ENCODE measurements around the gene UNKL.

Gene UNKL

DNA sequence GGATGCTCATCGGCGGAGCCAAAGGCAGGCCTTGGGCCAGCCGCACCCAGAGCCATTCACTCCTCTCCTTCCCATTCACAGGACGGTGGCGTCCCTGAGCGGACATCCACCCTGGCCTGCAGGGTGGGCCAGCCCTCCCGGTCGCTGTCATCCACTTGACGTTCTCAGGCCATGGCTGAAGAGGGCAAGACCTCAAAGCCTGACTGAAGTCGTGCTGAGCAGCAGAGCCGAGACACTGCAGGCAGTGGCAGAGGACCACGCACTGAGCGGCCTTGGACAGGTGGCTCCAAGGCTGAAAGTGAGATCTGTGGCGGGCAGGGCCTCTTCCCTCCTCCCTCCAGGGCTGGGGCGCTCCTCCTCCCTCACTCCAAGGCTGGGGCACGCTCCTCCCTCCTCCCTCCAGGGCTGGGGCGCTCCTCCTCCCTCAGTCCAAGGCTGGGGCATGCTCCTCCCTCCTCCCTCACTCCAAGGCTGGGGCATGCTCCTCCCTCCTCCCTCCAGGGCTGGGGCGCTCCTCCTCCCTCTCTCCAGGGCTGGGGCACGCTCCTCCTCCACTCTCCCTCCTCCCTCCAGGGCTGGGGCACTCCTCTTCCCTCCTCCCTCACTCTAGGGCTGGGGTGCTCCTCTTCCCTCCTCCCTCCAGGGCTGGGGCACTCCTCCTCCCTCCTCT, 38.6 kb downstream of the UNKL start:
- DNase-seq (no peak), ATAC-seq (no peak)

- DNase-seq, result no peak
- no peak for ATAC-seq
These were observed 39.2 kb downstream of the UNKL start for GRCh38 chr16:1375298-1375640.

GRCh38 chr16:1374418-1375297, 39.8 kb downstream of the UNKL start:
- ATAC-seq, result no peak

GRCh38 chr16:1372292-1372950, 42.1 kb downstream of the UNKL start:
- ATAC-seq (no peak), DNase-seq (no peak)

More at GRCh38 chr16:1374418-1375297, 39.8 kb downstream of the UNKL start:
- DNase-seq, result no peak

GRCh38 chr16:1371054-1371978, 43.2 kb downstream of the UNKL start:
- DNase-seq (no peak), ATAC-seq (no peak)

DNA sequence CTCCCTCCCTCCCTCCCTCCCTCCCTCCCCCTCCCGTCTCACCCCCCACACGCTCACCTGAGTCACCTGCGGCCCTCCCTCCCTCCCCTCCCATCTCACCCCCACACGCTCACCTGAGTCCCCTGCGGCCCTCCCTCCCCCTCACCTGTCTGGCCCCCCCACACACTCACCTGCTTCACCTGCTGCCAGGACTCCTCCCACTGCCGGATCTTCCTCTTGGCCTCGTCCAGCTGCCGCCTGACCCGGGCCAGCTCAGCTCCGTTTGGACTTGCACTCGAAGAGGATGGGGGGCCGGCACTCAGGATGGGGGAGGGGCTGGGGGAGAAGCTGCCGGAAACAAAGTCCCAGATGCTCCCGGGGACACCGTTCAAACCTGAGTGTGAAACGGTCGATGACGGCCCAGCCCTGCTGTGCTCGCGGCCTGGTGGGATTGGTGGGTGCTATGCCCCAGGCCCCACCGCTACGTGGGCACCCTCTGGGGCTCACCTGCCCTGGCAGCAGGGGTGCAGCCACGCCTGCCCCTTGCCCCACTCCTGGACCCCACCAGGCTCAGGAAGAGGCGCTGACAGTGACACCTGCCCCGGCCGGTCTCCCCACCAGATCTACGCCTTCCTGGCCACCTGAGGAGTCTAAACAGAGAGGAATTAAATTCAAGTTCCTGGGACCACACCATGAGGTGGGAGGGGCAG, 46.9 kb downstream of the UNKL start:
- DNase-seq, result no peak
- ATAC-seq, result no peak

DNA sequence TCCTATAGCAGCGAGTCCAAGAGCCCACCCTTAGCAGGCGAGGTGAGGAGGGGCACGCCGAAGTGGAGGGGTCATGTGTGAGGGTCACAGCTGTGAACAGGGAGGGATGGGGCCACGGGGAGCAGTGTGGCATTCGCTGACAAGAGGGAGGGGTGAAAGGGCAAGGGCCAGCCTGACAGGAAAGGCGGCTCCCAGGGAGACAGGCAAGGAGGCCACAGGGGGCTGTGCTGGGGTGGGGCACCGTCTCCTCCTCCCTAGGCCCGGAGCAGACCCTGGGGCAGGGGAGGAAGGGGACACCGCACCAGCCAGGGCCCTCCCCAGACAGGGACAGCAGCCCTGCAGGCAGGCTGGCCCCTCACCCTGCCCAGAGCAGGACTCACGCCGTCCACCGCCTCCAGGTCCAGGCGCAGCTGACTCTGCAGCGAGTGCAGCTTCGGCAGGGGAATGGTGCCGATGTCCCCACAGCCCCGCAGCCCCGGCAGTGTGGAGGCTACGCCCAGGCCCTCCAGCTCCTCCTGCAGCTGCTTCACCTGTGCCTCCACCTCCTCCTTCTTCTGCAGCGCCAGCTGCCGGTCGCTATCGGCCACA, 47.7 kb downstream of the UNKL start:
- no peak for DNase-seq
- no peak for ATAC-seq

- DNase-seq, result no peak
- ATAC-seq, result no peak
These were observed 48.3 kb downstream of the UNKL start for GRCh38 chr16:1366060-1366711.

DNA sequence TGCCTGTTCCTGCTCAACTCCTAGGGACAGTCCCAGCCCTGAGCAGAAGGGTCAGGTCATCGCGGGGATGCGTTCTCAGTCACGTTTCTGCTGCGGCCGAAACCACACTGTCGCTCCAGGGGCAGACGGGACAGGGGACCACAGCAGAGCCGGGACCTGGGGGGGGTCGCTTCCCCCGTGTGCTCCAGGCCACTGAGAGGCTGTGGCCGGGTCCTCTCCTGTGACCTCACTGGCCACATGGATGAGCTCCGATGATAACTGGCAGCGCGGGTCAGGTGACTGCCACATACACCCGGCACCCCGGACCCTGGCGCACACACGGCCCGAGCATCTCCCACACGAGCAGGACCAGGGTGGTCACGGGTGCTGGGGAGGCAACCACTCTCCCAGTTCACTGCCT, 50.0 kb downstream of the UNKL start:
- DNase-seq, result no peak
- no peak for ATAC-seq

DNA sequence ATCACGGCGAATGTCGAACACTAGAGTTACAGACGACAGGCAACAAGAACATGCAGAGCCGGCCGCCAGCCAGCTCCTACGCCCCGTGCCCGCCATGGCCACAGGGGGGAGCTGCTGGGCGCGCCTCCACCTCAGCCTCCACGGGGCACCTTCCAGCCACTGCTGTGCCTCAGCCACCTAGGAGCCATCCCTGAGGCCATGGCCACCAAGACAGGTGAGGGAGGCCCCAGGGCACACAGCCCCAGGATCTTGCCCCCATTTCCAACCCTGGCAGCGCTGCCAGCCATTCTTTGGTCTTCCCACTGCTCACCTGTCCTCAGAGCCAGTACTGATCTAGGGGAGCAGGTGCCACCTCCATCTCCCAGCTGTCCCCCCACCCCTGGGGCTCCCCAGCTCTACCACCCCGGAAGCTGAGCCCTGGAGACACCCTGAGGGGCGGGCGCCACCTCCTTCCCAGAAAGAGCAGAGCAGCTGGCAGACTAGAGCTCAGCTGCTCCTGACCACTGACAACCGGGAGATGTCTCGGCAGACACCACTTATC, 50.9 kb downstream of the UNKL start:
- peak; percentile 88 for ATAC-seq
- peak; percentile 79 for DNase-seq

DNA sequence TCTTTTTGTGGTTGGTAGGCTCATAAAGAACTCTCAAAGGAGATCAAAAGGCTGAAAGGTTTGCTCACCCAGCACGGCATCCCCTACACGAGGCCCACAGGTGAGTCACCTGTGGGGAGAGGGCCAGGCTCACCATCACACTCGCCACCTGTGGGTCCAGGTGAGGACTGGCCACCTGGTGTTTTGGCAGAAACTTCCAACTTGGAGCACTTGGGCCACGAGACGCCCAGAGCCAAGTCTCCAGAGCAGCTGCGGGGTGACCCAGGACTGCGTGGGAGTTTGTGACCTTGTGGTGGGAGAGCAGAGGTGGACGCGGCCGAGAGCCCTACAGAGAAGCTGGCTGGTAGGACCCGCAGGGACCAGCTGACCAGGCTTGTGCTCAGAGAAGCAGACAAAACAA, 51.7 kb downstream of the UNKL start:
- ATAC-seq (no peak), DNase-seq (no peak)

GRCh38 chr16:1361685-1362360, 52.7 kb downstream of the UNKL start:
- ATAC-seq, result no peak

DNA sequence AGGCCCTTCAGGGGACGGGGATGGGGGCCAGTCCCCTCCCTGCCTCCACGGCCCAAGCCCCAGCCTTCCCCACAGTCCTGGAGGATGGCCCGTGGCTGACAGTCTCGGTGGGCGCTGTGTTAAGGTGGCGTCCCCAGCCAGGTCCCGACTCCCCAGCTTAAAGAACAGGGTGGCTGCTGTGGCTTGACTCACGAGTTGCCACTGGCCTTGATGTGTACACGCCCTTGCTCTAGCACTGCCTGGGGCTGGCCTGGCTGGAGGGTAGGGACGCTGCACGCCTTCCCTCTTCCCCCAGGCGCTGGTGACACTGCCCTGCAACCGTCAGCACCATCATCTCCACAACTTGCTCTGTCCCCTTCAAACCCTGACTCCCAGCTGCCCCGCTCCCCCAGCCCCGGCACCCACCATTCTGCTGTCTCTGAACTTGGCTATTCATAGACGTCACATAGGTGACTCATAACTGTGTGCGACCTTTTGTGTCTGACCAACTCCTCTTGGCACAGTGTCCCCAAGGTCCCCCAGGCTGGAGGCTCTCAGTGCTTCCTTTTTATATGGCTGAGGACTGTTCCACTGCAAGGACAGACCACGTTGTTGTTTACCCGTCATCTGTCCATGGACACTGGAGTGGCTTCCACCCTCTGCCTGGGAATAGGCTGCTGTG, 56.5 kb downstream of the UNKL start:
- peak; percentile 30 for ATAC-seq
- DNase-seq, result no peak

More at GRCh38 chr16:1361685-1362360, 52.7 kb downstream of the UNKL start:
- no peak for DNase-seq

DNA sequence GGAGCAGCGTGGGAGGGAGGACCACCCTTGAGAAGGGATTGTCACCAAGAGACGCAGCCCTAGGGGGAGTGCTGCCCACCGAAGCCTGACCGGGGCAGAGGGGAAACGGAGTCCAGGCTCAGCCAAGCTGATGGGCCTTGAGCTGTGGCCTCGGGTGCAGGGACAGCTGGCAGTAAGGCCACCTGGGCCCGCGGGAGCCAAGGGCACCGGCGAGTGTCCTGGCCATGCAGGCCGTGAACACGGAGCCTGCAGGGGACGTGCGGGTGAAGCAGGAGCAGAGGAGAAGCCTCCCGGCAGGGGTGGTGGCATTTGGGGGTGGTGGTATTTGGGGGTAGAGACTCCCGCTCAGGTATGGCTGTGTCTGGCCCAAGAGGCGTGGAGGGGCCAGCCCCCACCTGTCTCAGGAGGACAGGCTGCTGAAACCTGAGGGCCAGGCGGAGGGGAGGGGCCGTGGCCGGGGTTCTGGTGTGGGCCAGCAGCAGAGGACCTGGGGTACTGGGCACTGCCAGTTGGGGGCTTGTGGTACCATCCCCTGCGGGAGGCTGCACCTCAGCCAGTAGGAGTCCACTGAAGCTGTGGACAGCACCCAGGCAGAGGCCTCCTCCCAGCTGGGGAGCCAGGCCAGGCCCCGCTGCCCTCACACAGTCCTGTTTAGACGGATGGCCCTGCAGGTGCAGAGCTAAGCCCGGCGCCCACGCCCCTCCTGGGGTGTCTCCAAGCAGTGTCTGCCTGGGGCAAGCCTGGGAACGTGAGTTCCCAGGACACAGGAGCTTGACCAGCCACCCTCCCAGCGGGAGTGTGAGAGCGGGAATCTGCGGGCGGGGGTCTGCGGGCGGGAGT, 58.2 kb downstream of the UNKL start:
- no peak for ATAC-seq

DNA sequence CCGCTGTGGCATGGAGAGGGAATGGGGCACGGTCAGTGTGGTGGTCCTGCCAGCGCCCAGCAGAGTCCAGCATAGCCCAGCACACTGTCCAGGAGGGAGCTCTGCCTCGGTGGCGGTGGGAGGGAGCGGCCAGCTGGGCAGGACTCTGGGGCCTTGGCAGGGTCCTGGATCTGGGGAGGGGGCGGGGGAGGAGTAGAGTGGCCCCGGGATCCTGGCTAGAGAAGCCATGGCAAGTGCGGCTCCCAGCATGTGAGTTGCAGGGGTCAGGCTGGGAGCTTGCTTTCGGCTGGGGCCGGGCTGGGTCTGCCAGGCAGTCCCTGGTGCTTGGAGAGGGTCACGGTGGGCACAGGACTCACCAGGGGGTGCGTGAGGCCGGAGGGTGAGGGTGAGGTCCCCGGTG, 58.9 kb downstream of the UNKL start:
- ATAC-seq, result no peak
- no peak for DNase-seq

More for the DNA sequence above, 58.2 kb downstream of the UNKL start:
- DNase-seq, result no peak

- ATAC-seq (no peak), DNase-seq (no peak)
These were observed 59.5 kb downstream of the UNKL start for GRCh38 chr16:1354815-1355540.

All from stimulated activated naive CD8-positive, alpha-beta T cell treated with anti-CD3 and anti-CD28 coated beads, Interleukin-15, Interleukin-2, amounts not matched to agents 100 U/mL and 50 U/mL, for 24 hours (primary cell).